PC-3 (cell line): ENCODE measurements around the gene CEP78. TPM values are rescaled to one million over a fixed set of nuclear protein-coding genes. Genes with fewer than 3 reads are reported as not detected.

Experiments used
- ATAC-seq: fragments of 200-7000 bp; cut with Tn5 transposase; 2 replicates; pipeline ENCODE4 v1.9.1; 2020; ENCODE audit warnings: mild to moderate bottlenecking, moderate library complexity
- BruUV-seq: library from RNA; stranded (reverse); fragments of 400-500 nt; replicated peaks from 2 replicates; lab custom pipeline; 2021; lab: Mats Ljungman, UMichigan
- CTCF ChIA-PET: fragments of 300-600 bp; sonication (Branson Sonifier 250); formaldehyde crosslinking; loops from one replicate; lab custom pipeline; 2022; ENCODE audit warnings: antibody characterized with exemption; lab: Charles Lee
- POLR2A ChIA-PET: fragments of 300-600 bp; sonication (Branson Sonifier 250); formaldehyde crosslinking; loops from one replicate; lab custom pipeline; 2022; ENCODE audit warnings: antibody characterized with exemption; ENCODE audit not compliant: unreplicated experiment; lab: Charles Lee
- DNase-seq: peaks from one replicate; pipeline ENCODE4 v3.0.0-alpha.2; 2015
- H2AFZ ChIP-seq: fragments of 300-600 bp; sonication (generic); 2 replicates; pipeline ENCODE4 v1.6.0; 2016; ENCODE audit warnings: antibody characterized with exemption, low read length
- H3F3A ChIP-seq: fragments of 300-600 bp; sonication (generic); one replicate; pipeline ENCODE4 v1.6.0; 2017; ENCODE audit warnings: antibody characterized with exemption, low read length, control low read depth, mild to moderate bottlenecking; ENCODE audit not compliant: unreplicated experiment
- H3K27ac ChIP-seq: fragments of 300-600 bp; sonication (generic); 2 replicates; pipeline ENCODE4 v1.5.1; 2016; ENCODE audit warnings: mild to moderate bottlenecking, low read length
- H3K27me3 ChIP-seq: fragments of 300-600 bp; sonication (generic); 2 replicates; pipeline ENCODE4 v1.6.1; 2016; ENCODE audit warnings: low read length, mixed read lengths
- H3K36me3 ChIP-seq: fragments of 300-600 bp; sonication (generic); 2 replicates; pipeline ENCODE4 v1.6.1; 2016; ENCODE audit warnings: low read depth, mixed run types, low read length, mixed read lengths
- H3K4me1 ChIP-seq: fragments of 300-600 bp; sonication (generic); 2 replicates; pipeline ENCODE4 v1.5.1; 2016; ENCODE audit warnings: low read length; ENCODE audit not compliant: insufficient read depth
- H3K4me2 ChIP-seq: fragments of 300-600 bp; sonication (generic); 2 replicates; pipeline ENCODE4 v1.6.0; 2016; ENCODE audit warnings: low read length
- H3K4me3 ChIP-seq: fragments of 300-600 bp; sonication (generic); 2 replicates; pipeline ENCODE4 v1.5.1; 2016; ENCODE audit warnings: mild to moderate bottlenecking, low read length, mixed read lengths
- H3K79me2 ChIP-seq: fragments of 300-600 bp; sonication (generic); 2 replicates; pipeline ENCODE4 v1.6.1; 2017; ENCODE audit warnings: low read length, mixed read lengths
- H3K9ac ChIP-seq: fragments of 300-600 bp; sonication (generic); 2 replicates; pipeline ENCODE4 v1.6.0; 2016; ENCODE audit warnings: mild to moderate bottlenecking, low read length
- H3K9me2 ChIP-seq: fragments of 300-600 bp; sonication (generic); replicated peaks from 2 replicates; pipeline ENCODE4 v1.6.1; 2016; ENCODE audit warnings: mixed run types, low read length, mixed read lengths
- H3K9me3 ChIP-seq: fragments of 300-600 bp; sonication (generic); 2 replicates; pipeline ENCODE4 v1.6.1; 2016; ENCODE audit warnings: low read length, mixed read lengths
- H4K20me1 ChIP-seq: fragments of 300-600 bp; sonication (generic); 2 replicates; pipeline ENCODE4 v1.6.1; 2016; ENCODE audit warnings: low read length, mixed read lengths
- EZH2 ChIP-seq: fragments of 300-600 bp; sonication (generic); IDR thresholded peaks from one replicate; pipeline ENCODE4 v1.6.1; 2017; ENCODE audit warnings: antibody characterized with exemption, mild to moderate bottlenecking, low read length; ENCODE audit not compliant: unreplicated experiment
- EZH2phosphoT487 ChIP-seq: fragments of 300-600 bp; sonication (generic); IDR thresholded peaks from 2 replicates; pipeline ENCODE4 v1.6.1; 2018; ENCODE audit warnings: mild to moderate bottlenecking, antibody characterized with exemption, low read length, borderline replicate concordance
- intact Hi-C: fragments of 100-400 bp; cut with micrococcal nuclease; formaldehyde crosslinking; loops from 2 replicates; pipeline ENCODE4 v1.9.0; 2023
- total RNA-seq: library from RNA; depleted of rRNA; stranded (reverse); fragments of >200 nt; gene quantifications from 2 replicates; pipeline ENCODE4 v1.2.3, GENCODE V29; 2014
- TF ChIP-seq, protein P1 (sequence below): fragments of 300-600 bp; sonication (generic); conservative IDR thresholded peaks from 2 replicates; pipeline ENCODE4 v1.5.1; 2017; ENCODE audit warnings: antibody characterized with exemption, low read depth, mild to moderate bottlenecking, low read length

The CEP78 gene
- total RNA-seq, 1 experiment from 2014 or later = 52.5 TPM

DNA sequence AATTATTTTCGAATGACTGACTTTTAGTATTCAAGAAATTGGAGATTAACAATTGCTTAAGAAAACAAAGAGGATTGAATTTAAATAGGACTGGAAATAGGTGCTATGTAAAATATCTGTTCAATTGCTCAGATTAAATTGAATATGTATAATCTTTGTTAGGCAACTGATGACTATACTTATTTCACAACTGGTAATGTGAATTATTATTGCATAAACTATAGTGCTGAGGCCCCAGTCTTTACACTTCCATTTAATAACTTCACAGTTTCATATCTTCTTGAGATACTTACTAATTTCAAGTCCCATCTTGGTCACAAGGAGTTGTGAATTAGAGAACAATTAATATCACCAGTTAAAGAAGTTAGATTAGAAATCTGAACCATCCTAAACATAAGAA lies 16.7 kb downstream of the CEP78 start:
- no peaks in the 10 kb centered on the region for H3F3A ChIP-seq
- H2AFZ ChIP-seq = no peak overlapping the region
- no peaks in the 10 kb centered on the region for H3K4me1 ChIP-seq
- H3K27ac ChIP-seq = no peak overlapping the region
- BruUV-seq = no TSS peak
- ChIA-PET CTCF (no interaction called here), POLR2A (no interaction called here)
- peaks cover 10% of the 10 kb centered on the region for H3K36me3 ChIP-seq
- no peak overlapping the region for H3K4me3 ChIP-seq
- ATAC-seq (no peak), DNase-seq (no peak)
- no peaks in the 10 kb centered on the region for H3K9me2 ChIP-seq
- H3K27me3 ChIP-seq = no peaks in the 10 kb centered on the region
- no peaks in the 10 kb centered on the region for H4K20me1 ChIP-seq
- intact Hi-C loops = no loop called here
- H3K9ac ChIP-seq = no peak overlapping the region
- TF ChIP-seq EZH2 = no peak
- TF ChIP-seq, protein P1, sequence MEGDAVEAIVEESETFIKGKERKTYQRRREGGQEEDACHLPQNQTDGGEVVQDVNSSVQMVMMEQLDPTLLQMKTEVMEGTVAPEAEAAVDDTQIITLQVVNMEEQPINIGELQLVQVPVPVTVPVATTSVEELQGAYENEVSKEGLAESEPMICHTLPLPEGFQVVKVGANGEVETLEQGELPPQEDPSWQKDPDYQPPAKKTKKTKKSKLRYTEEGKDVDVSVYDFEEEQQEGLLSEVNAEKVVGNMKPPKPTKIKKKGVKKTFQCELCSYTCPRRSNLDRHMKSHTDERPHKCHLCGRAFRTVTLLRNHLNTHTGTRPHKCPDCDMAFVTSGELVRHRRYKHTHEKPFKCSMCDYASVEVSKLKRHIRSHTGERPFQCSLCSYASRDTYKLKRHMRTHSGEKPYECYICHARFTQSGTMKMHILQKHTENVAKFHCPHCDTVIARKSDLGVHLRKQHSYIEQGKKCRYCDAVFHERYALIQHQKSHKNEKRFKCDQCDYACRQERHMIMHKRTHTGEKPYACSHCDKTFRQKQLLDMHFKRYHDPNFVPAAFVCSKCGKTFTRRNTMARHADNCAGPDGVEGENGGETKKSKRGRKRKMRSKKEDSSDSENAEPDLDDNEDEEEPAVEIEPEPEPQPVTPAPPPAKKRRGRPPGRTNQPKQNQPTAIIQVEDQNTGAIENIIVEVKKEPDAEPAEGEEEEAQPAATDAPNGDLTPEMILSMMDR = no peak
- TF ChIP-seq EZH2phosphoT487 = no peak
- H3K79me2 ChIP-seq = no peaks in the 10 kb centered on the region
- H3K4me2 ChIP-seq = no peak overlapping the region
- H3K9me3 ChIP-seq = no peaks in the 10 kb centered on the region

DNA sequence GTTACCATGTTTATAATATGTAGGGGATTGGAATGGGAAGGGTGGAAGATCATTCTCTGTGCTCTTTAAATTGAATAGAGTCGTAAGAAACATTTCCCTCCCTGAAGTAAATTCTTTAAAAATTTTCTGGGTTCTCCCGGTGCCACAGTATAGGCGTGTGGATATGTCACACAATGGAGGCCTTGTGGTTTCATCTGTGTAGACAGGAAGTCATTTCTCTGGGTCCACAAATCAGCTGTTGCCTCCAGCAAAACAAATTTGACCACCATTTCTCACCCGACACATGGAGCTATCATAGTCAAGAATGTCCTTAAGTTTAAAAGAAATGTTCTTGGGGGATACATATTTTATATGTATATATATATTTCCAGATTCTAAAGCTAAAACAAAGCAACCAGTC lies 17.4 kb downstream of the CEP78 start:
- POLR2A ChIA-PET = no interaction called here
- peaks cover 10% of the 10 kb centered on the region for H3K36me3 ChIP-seq
- BruUV-seq = no TSS peak

DNA sequence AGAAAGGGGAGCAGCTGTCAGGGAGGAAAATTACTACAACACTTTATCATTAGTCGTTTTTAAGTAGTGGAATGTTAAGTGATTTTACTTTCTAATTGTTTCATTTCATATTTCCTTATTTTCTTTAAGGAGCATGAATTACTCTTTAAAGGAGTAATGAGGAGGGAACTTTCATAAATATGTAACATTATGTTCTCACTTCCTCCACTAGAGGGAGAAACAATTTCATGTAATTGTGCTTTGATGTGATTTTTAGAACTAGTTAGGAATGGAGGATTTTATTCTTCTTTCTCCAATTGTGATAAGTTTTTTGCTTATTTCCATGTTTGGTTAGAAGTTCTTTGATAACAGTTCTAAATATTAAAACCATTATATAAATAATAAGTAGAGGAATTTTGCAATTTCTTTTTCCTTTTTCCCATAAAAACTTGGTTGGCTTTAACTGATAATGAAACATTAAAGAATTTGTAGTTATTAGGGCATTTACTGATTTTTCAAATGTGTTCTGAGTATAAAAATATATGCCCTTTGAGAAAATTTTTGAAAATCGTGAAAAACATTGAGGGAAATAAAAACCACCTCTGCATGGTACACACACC lies 25.6 kb downstream of the CEP78 start:
- Histone ChIP-seq H3K9me3 (no peaks in the 10 kb centered on the region), H3K27me3 (no peaks in the 10 kb centered on the region), H3K79me2 (no peaks in the 10 kb centered on the region), H3K4me1 (no peaks in the 10 kb centered on the region), H3K9ac (no peak overlapping the region), H4K20me1 (no peaks in the 10 kb centered on the region), H3K36me3 (peaks cover 8% of the 10 kb centered on the region), H3K9me2 (no peaks in the 10 kb centered on the region), H3K4me3 (no peak overlapping the region), H3F3A (no peaks in the 10 kb centered on the region), H3K4me2 (no peak overlapping the region), H3K27ac (no peak overlapping the region), H2AFZ (no peak overlapping the region)
- no peak for TF ChIP-seq EZH2
- TF ChIP-seq, protein P1 = peak; percentile 64
- no peak for TF ChIP-seq EZH2phosphoT487
- DNase-seq = peak; percentile 38
- ChIA-PET CTCF (no interaction called here), POLR2A (no interaction called here)
- no TSS peak for BruUV-seq
- ATAC-seq = 0 out of 2 replicates have a peak, but pooled peaks have one; percentile 27
- intact Hi-C loops = loop anchor here (1.0 kb wide), 1 partner anchor 108 kb away; no protein-coding TSS in a partner anchor

More for the DNA sequence above, 17.4 kb downstream of the CEP78 start:
- CTCF ChIA-PET = no interaction called here
- Histone ChIP-seq H3K79me2 (no peaks in the 10 kb centered on the region), H3K9me2 (no peaks in the 10 kb centered on the region), H4K20me1 (no peaks in the 10 kb centered on the region), H3F3A (no peaks in the 10 kb centered on the region), H3K9me3 (no peaks in the 10 kb centered on the region), H3K4me3 (no peak overlapping the region), H3K27ac (no peak overlapping the region), H3K4me1 (no peaks in the 10 kb centered on the region), H3K9ac (no peak overlapping the region), H3K27me3 (no peaks in the 10 kb centered on the region), H3K4me2 (no peak overlapping the region), H2AFZ (no peak overlapping the region)
- no peak for TF ChIP-seq EZH2phosphoT487
- TF ChIP-seq, protein P1 = no peak
- TF ChIP-seq EZH2 = no peak
- DNase-seq = no peak
- no peak for ATAC-seq
- intact Hi-C loops = no loop called here
